ENCODE data around the gene DCDC2C.

Gene DCDC2C
- 0 to 0.62 reads per million in 2 donors for total RNA-seq

- DNase-seq: no peak
Measured at GRCh38 chr2:3703236-3703756, at the start of gene DCDC2C. Gene DCDC2C, plus strand, starts transcription at chr2:3703575. Its CDS starts 177 bp downstream, at chr2:3703752.

GRCh38 chr2:3654011-3654410, 49.4 kb upstream of the DCDC2C start:
- DNase-seq: no peak

GRCh38 chr2:3654531-3655225, 48.7 kb upstream of the DCDC2C start:
- DNase-seq: no peak

- no peak for DNase-seq
Measured at GRCh38 chr2:3655871-3656761, 47.3 kb upstream of the DCDC2C start.

GRCh38 chr2:3656762-3657721, 46.3 kb upstream of the DCDC2C start:
- DNase-seq: no peak

GRCh38 chr2:3657881-3658280, 45.5 kb upstream of the DCDC2C start, which contains the start of gene ALLC:
Gene ALLC, plus strand, starts transcription at chr2:3658200. Its CDS starts 12,958 bp downstream, at chr2:3671158.
- no peak for DNase-seq

- DNase-seq: no peak
Measured at GRCh38 chr2:3659447-3660432, 43.6 kb upstream of the DCDC2C start.

- DNase-seq: peak in 1 of 5 experiments; percentile 33
Measured at GRCh38 chr2:3660640-3661039, 42.7 kb upstream of the DCDC2C start.

- DNase-seq: no peak
Measured at GRCh38 chr2:3661149-3661660, 42.2 kb upstream of the DCDC2C start.

- peak in 1 of 5 experiments; percentile 40 for DNase-seq
Measured at GRCh38 chr2:3662239-3662638, 41.1 kb upstream of the DCDC2C start.

- DNase-seq: no peak
Measured at GRCh38 chr2:3664118-3664517, 39.3 kb upstream of the DCDC2C start.

GRCh38 chr2:3664925-3665324, 38.5 kb upstream of the DCDC2C start:
- DNase-seq: no peak

GRCh38 chr2:3665886-3666612, 37.3 kb upstream of the DCDC2C start:
- DNase-seq: no peak

GRCh38 chr2:3666613-3666975, 36.8 kb upstream of the DCDC2C start:
- DNase-seq: no peak

GRCh38 chr2:3667151-3667631, 36.2 kb upstream of the DCDC2C start:
- DNase-seq: no peak

- DNase-seq: no peak
Measured at GRCh38 chr2:3669656-3670055, 33.7 kb upstream of the DCDC2C start.

GRCh38 chr2:3670376-3670775, 33.0 kb upstream of the DCDC2C start:
- DNase-seq: no peak

- DNase-seq: no peak
Measured at GRCh38 chr2:3670941-3671340, 32.4 kb upstream of the DCDC2C start.

- no peak for DNase-seq
Measured at GRCh38 chr2:3672861-3673678, 30.3 kb upstream of the DCDC2C start.

Data from T-helper 2 cell (primary cell).